Right lung (tissue), 5 donors: ENCODE measurements around the gene TFEB. TPM values are rescaled to one million over a fixed set of nuclear protein-coding genes. Genes with fewer than 3 reads are reported as not detected.

Experiments
- DNase-seq, 2 donors: peaks; one replicate each; pipeline ENCODE4 v3.0.0-alpha.2; 2013
- polyA plus RNA-seq, 5 donors: library from polyadenylated mRNA; unstranded; fragments of 120-200 nt; gene quantifications; one replicate each; pipeline versions ENCODE4 v1.2.1 to v1.2.3, GENCODE V29; 2013; ENCODE audit warnings: inconsistent platforms in 1 of 5, low replicate concordance in 1 of 5; ENCODE audit not compliant: insufficient read length in 5 of 5, insufficient read depth in 1 of 5

The TFEB gene
- polyA plus RNA-seq, 5 donors, result 5.7 to 14.8 (median 9.2) TPM

- no peak for DNase-seq
Observed at GRCh38 chr6:41708856-41709255, 26.6 kb downstream of the TFEB start.

DNA sequence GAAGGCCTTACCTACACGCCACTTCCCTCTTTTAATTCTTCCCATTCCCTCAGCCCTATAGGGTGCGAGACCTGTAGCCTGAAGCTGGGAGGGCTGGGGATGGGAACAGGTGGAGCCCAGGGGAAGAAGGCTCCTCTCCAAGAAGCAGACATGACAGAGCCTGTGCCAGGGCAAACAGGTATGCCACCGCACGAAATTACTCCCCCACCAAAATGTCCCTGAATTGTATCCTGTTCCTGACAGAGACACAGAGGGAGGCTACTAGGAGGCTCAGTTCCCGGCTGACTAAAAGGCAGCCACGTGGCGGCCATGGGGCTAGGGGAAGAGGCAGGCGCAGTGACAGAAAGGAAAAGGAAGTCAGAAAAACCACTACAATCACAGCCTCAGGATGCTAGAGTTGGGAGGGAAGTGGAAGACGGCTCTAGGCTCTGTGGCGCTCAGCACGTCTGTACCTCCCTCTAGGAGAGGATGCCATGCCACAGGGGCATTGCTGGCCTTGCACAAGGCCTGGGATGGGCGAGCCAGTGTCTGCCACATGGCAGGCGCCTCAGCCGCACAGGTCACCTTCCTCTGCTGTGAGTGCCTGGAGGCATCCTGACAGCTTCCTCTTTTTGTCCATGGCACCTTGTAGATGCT, 27.7 kb downstream of the TFEB start:
- DNase-seq, result no peak

DNA sequence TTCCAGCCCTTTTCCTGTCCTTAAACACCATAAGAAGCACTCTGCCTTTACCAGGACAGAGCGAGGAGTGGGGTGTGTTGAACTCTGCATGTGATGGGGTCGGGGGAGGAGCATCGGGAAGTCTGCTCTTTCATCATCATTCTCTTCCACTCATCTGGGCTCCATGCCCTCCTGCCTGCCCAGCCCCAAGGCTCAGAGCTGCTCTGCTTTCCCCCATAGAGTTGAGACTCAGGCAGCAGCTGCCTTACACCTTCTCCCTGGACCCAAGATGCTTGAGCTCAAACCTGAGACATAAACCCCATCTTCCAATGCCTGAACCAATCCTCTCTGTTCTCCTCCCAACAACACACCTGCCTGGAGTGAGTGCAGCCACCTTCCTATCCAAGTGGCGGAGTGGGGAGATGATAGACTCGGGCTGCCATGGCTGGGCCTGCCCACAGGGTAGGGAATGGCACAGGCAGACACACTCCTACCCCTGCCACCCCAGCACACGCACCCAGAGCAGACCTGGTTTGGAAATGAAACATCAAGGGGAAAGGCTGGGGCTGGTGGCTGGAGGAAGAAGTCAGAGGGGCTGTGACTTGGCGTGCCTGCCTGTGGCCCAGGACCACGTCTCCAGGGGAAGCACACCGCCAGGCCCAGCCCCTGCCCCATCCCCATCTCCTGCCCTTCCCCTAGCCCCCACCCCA, 28.4 kb downstream of the TFEB start:
- DNase-seq, result no peak

GRCh38 chr6:41705996-41706835, 29.2 kb downstream of the TFEB start:
- DNase-seq, result no peak

- no peak for DNase-seq
Observed at GRCh38 chr6:41705311-41705995, 30.0 kb downstream of the TFEB start.

GRCh38 chr6:41704656-41705310, 30.6 kb downstream of the TFEB start:
- DNase-seq, result no peak

DNA sequence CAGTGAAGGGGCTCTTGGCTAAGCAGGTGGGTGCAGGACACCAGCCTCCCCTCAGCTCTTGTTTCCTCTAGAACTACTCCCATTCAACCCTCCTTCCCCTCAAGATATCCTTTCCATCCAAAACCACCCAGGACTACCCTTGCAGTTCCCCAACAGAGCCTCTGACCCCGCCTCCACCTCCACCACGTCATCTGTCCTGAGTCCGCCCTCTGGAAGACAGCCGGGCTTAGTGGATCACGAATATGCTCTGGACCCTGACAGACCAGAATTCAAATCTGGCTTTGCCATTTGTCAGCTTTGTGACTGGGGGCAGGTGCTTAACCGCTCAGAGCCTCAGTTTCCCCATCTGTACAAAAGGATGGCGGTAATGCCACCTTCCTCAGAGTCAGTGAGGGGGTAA, 31.4 kb downstream of the TFEB start:
- DNase-seq, result no peak

- no peak for DNase-seq
Observed at GRCh38 chr6:41702771-41703494, 32.5 kb downstream of the TFEB start.

DNA sequence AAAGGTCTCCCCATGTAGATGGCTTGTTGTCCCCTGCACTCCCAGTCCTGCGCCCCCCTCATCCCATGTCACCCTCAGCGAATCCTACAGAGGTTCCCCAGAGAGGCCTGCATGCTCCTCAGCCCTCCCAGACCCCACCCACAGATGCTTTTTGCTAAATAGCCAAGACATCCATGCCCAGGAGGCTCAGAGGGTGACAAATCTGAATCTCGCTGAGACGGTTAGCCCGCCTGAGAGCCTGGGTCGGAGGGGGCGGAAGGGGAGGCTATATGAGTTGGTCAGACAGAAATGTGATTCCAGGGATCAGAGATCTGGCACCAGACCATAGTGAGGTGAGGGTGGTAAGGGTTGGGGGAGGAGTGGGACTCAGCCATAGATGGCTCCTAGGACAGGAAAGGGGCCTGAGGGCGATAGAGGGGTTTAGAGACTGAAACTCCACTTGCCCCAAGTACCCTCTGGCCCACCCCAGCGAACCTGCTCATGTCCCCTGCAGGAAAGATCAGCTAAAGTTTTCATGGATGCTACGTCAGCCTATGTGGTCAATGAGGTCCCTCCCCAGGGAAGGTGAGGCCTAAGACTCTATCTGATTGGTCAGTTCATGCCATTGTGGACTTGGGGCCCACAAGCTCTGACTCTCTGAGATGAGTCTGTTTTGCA, 33.2 kb downstream of the TFEB start:
- DNase-seq, result no peak

GRCh38 chr6:41700463-41701347, 34.7 kb downstream of the TFEB start:
- no peak for DNase-seq

DNA sequence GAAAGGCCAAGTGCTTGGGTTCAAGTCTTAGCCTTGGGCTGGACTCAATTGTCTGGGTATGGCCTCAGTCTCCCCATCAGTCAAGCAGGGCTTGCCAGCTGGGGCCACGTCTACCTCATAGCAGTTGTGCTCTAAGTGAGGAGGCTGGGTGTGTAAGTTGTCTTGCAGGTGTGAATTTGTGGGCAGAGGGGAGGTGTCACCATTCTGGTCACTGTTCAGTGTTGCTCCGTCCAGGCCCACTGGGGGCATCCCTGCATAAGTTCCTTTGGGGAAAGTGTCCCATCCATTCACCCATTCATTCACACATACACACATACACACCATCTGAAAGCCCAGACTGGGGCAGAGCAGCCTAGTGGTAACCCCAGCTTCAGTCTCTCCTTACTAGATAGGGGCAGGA, 36.3 kb downstream of the TFEB start:
- DNase-seq, result no peak

- no peak for DNase-seq
Observed at GRCh38 chr6:41697861-41698781, 37.3 kb downstream of the TFEB start.

DNA sequence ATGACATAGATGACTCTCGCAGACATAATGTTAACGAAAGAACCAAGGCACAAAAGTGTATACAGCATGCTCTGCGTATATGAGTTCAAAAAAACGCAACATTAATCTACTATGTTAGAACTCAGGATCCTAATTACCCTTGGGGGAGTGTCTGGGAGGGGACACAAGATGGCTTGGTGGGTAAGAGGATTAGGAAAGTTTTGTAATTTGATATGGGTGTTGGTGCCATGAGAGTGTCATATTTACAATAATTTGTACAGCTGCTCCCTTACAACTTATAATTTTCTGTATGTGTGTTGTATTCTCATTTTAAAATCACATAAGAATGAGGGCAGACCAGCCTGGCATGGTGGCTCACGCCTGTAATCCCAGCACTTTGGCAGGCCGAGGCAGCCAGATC, 38.6 kb downstream of the TFEB start:
- no peak for DNase-seq

GRCh38 chr6:41695825-41696224, 39.6 kb downstream of the TFEB start:
- DNase-seq, result no peak

- DNase-seq, result no peak
Observed at GRCh38 chr6:41694815-41695526, 40.4 kb downstream of the TFEB start.

- DNase-seq, result no peak
Observed at GRCh38 chr6:41693281-41694240, 41.8 kb downstream of the TFEB start.
